Psoas muscle (tissue), 8 donors: ENCODE measurements around the gene CCL13. TPM values are rescaled to one million over a fixed set of nuclear protein-coding genes. Genes with fewer than 3 reads are reported as not detected.

ENCODE experiments used
- ATAC-seq, 4 donors: fragments of 200-7000 bp; cut with Tn5 transposase; one replicate each; pipeline ENCODE4 v1.9.1; 2020; ENCODE audit warnings: moderate library complexity in 3 of 4, mild to moderate bottlenecking in 2 of 4
- DNase-seq, 2 donors: peaks; one replicate each; pipeline ENCODE4 v3.0.0-alpha.2; 2020
- H3K27ac ChIP-seq: fragments of 200-600 bp; one replicate; pipeline ENCODE4 v1.8.0; 2022
- H3K27me3 ChIP-seq, 3 donors: fragments of 200-600 bp in 1 of 3; one replicate each; pipeline versions ENCODE4 v1.6.1 to v1.8.0; 2013 to 2022; ENCODE audit warnings: low read length in 2 of 3, mild to moderate bottlenecking in 2 of 3, moderate library complexity in 1 of 3; ENCODE audit not compliant: insufficient read depth in 3 of 3
- H3K36me3 ChIP-seq, 2 donors: fragments of 200-600 bp in 1 of 2; one replicate each; pipeline versions ENCODE4 v1.6.1 to v1.8.0; 2013 to 2022; ENCODE audit warnings: low read depth in 1 of 2, mild to moderate bottlenecking in 1 of 2, moderate library complexity in 1 of 2; ENCODE audit not compliant: insufficient read depth in 1 of 2
- H3K4me1 ChIP-seq: fragments of 200-600 bp; one replicate; pipeline ENCODE4 v1.8.0; 2022
- H3K4me3 ChIP-seq: fragments of 200-600 bp; one replicate; pipeline ENCODE4 v1.8.0; 2022; ENCODE audit warnings: mild to moderate bottlenecking
- H3K9me3 ChIP-seq: fragments of 200-600 bp; one replicate; pipeline ENCODE4 v1.8.0; 2022
- WGBS, 3 donors: extraction: QIAGEN DNeasy Blood & Tissue Kit; methylation state at CpG; one replicate each; pipeline versions ENCODE4 v1.1.6 to v1.1.7; 2013; 5-methylcytosine and 5-hydroxymethylcytosine counted together
- intact Hi-C, 2 donors: fragments of 100-400 bp; cut with DNase I; formaldehyde crosslinking; loops; one replicate each; pipeline versions ENCODE4 v1.11.0 to v1.14.2; 2022
- polyA plus RNA-seq, 3 donors: library from polyadenylated mRNA; stranded (reverse); fragments of 200-250 nt; gene quantifications; one replicate each; pipeline ENCODE4 v1.2.3, GENCODE V29; 2013
- total RNA-seq, 4 donors: library from RNA; stranded (reverse); fragmentation: NEBNext Ultra II Directional in 2 of 4; extraction: Animal tissue kit (Norgen Biotek cat#: 25700) in 2 of 4; gene quantifications; one replicate each; pipeline versions ENCODE4 v1.2.1 to v1.2.4, GENCODE V29; 2021 to 2023
- TF ChIP-seq, protein P1 (sequence below): fragments of 200-600 bp; IDR thresholded peaks from one replicate; pipeline ENCODE4 v1.8.0; 2022; ENCODE audit warnings: antibody characterized with exemption
- donor health status: healthy with polysubstance abuse.
- donor health status: DM: no; HTN: no; CAD: no; lungs with moderate emphysema.
- donor health status: Bipolar disorder and iron deficiency.
- donor health status: healthy.
- donor health status: DM: yes; HTN: yes; CAD: no.
- donor health status: DM: no; HTN: no; CAD: no.
- donor health status: DM: no; HTN: no; CAD: no.
- donor health status: DM: yes; HTN: yes; CAD: no.

CCL13 gene
- total and polyA plus RNA-seq, 7 donors = 0.10 to 1.2 (median 0.27) TPM; not detected in 2

DNA sequence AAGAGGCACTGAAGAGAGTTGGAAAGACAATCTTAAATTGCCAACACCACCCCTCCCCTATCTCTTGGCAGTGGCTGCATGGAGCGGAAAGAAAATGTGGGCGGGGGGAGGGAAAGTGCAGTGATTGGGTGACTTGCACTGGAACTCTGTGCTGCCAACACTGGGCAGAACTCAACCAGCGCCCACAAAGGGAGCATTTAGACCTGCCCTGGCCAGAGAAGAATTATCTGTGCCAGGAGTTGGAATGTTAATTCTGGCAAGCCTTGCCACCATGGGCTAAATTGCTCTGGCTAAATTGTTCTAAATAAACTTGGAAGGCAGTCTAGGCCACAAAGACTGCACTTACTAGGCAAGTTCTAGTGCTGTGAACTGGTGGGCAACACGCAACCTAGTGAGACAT, 6.5 kb upstream of the CCL13 start:
- intact Hi-C loops = no loop called here
- TF ChIP-seq, protein P1, sequence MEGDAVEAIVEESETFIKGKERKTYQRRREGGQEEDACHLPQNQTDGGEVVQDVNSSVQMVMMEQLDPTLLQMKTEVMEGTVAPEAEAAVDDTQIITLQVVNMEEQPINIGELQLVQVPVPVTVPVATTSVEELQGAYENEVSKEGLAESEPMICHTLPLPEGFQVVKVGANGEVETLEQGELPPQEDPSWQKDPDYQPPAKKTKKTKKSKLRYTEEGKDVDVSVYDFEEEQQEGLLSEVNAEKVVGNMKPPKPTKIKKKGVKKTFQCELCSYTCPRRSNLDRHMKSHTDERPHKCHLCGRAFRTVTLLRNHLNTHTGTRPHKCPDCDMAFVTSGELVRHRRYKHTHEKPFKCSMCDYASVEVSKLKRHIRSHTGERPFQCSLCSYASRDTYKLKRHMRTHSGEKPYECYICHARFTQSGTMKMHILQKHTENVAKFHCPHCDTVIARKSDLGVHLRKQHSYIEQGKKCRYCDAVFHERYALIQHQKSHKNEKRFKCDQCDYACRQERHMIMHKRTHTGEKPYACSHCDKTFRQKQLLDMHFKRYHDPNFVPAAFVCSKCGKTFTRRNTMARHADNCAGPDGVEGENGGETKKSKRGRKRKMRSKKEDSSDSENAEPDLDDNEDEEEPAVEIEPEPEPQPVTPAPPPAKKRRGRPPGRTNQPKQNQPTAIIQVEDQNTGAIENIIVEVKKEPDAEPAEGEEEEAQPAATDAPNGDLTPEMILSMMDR = no peak
- Histone ChIP-seq H3K4me3 (no peak overlapping the region), H3K9me3 (peaks cover 4% of the 10 kb centered on the region), H3K27me3 (peaks cover 0 to 2% (median 0%) of the 10 kb centered on the region in 3 donors), H3K4me1 (no peaks in the 10 kb centered on the region), H3K27ac (no peak overlapping the region), H3K36me3 (no peaks in the 10 kb centered on the region)
- WGBS, 3 donors = 43 to 52% (median 52%) methylated on average over 4 of the region's 4 CpGs
- ATAC-seq = no peak
- no peak for DNase-seq

GRCh38 chr17:34351096-34351495, 5.2 kb upstream of the CCL13 start:
- no peak overlapping the region for H3K27ac ChIP-seq
- WGBS, 3 donors = 64 to 88% (median 73%) methylated on average over 1 of the region's 1 CpG
- H3K4me3 ChIP-seq = no peak overlapping the region
- no peaks in the 10 kb centered on the region for H3K4me1 ChIP-seq
- DNase-seq = no peak
- TF ChIP-seq, protein P1 = no peak
- intact Hi-C loops = no loop called here
- H3K9me3 ChIP-seq = peaks cover 4% of the 10 kb centered on the region
- ATAC-seq = no peak
- H3K27me3 ChIP-seq = peaks cover 0 to 2% (median 0%) of the 10 kb centered on the region in 3 donors
- H3K36me3 ChIP-seq = no peaks in the 10 kb centered on the region

- ATAC-seq = no peak
Observed at GRCh38 chr17:34352191-34352590, 4.1 kb upstream of the CCL13 start.

GRCh38 chr17:34354637-34355036, 1.6 kb upstream of the CCL13 start:
- no peak overlapping the region for H3K4me3 ChIP-seq
- H3K27ac ChIP-seq = no peak overlapping the region
- H3K36me3 ChIP-seq = no peaks in the 10 kb centered on the region
- TF ChIP-seq, protein P1 = no peak
- H3K9me3 ChIP-seq = peaks cover 4% of the 10 kb centered on the region
- intact Hi-C loops = loop anchor here in 1 of 2 donors (5.0 kb wide), 1 partner anchor 37 kb away; the partner anchor contains the start of gene CCL8
- DNase-seq (no peak), ATAC-seq (no peak)
- no peaks in the 10 kb centered on the region for H3K4me1 ChIP-seq
- H3K27me3 ChIP-seq = no peaks in the 10 kb centered on the region

More at GRCh38 chr17:34352191-34352590, 4.1 kb upstream of the CCL13 start:
- intact Hi-C loops = no loop called here
- TF ChIP-seq, protein P1 = no peak
- Histone ChIP-seq H3K27ac (no peak overlapping the region), H3K4me1 (no peaks in the 10 kb centered on the region), H3K9me3 (peaks cover 4% of the 10 kb centered on the region), H3K4me3 (no peak overlapping the region), H3K27me3 (no peaks in the 10 kb centered on the region), H3K36me3 (no peaks in the 10 kb centered on the region)
- DNase-seq = no peak

DNA sequence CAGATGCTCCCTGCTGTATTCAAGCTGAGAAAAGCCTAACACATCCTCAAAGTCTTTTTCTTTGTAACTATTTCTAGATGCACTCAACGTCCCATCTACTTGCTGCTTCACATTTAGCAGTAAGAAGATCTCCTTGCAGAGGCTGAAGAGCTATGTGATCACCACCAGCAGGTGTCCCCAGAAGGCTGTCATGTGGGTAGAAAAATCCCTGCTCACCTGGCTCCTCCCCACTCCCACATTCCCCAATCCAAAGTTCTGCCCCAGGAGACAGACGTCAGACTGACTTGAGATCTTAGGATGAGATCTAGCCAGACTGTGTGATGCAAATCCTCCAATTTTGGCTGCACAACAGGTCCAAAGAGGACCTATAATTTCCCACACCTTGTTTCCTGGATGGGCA, 1.1 kb downstream of the CCL13 start:
- no peak for ATAC-seq
- Histone ChIP-seq H3K4me3 (no peak overlapping the region), H3K27me3 (peaks cover 0 to 2% (median 0%) of the 10 kb centered on the region in 3 donors), H3K36me3 (no peaks in the 10 kb centered on the region), H3K4me1 (no peaks in the 10 kb centered on the region), H3K27ac (no peak overlapping the region), H3K9me3 (peaks cover 4% of the 10 kb centered on the region)
- intact Hi-C loops = loop anchor here in 1 of 2 donors (5.0 kb wide), 1 partner anchor 40 kb away; the partner anchor contains the start of gene CCL8
- DNase-seq = no peak
- TF ChIP-seq, protein P1 = no peak
- WGBS, 3 donors = 82 to 93% (median 91%) methylated on average over 2 of the region's 2 CpGs
